ENCODE results near the gene CHCHD3. TPM values are rescaled to one million over a fixed set of nuclear protein-coding genes. Genes with fewer than 3 reads are reported as not detected.

The CHCHD3 gene
- total RNA-seq, 6 experiments from 2014 or later, result 51.3 to 70.0 (median 65.7) TPM

- no peak for TF ChIP-seq CTCF (IDR thresholded peaks at IDR 0.05)
- DNase-seq, result no peak
- Mint-ChIP-seq H3K4me3 (no peak overlapping the region), H3K36me3 (ENCODE audit: low read depth) (no peaks in the 10 kb centered on the region), H3K4me1 (ENCODE audit: low read depth) (peaks cover 13% of the 10 kb centered on the region), H3K27me3 (ENCODE audit: insufficient read depth) (peaks cover 23% of the 10 kb centered on the region), H3K27ac (no peak overlapping the region), H3K9me3 (no peaks in the 10 kb centered on the region)
These were observed 321.0 kb downstream of the CHCHD3 start for GRCh38 chr7:132760866-132761265.

GRCh38 chr7:132760244-132760623 lies 321.7 kb downstream of the CHCHD3 start:
- Mint-ChIP-seq H3K9me3 (no peaks in the 10 kb centered on the region), H3K36me3 (ENCODE audit: low read depth) (no peaks in the 10 kb centered on the region), H3K4me3 (no peak overlapping the region), H3K27me3 (ENCODE audit: insufficient read depth) (peaks cover 27% of the 10 kb centered on the region), H3K27ac (no peak overlapping the region), H3K4me1 (ENCODE audit: low read depth) (peaks cover 13% of the 10 kb centered on the region)
- DNase-seq, result no peak
- TF ChIP-seq CTCF (IDR thresholded peaks at IDR 0.05), result no peak

- DNase-seq, result no peak
- Mint-ChIP-seq H3K4me3 (no peak overlapping the region), H3K27ac (no peak overlapping the region), H3K9me3 (no peaks in the 10 kb centered on the region), H3K27me3 (ENCODE audit: insufficient read depth) (peaks cover 30% of the 10 kb centered on the region), H3K36me3 (ENCODE audit: low read depth) (no peaks in the 10 kb centered on the region), H3K4me1 (ENCODE audit: low read depth) (peaks cover 13% of the 10 kb centered on the region)
- TF ChIP-seq CTCF (IDR thresholded peaks at IDR 0.05), result no peak
These were observed 322.2 kb downstream of the CHCHD3 start for GRCh38 chr7:132759482-132760243.

GRCh38 chr7:132758986-132759385 lies 322.9 kb downstream of the CHCHD3 start:
- no peak for TF ChIP-seq CTCF (IDR thresholded peaks at IDR 0.05)
- no peaks in the 10 kb centered on the region for H3K36me3 Mint-ChIP-seq (ENCODE audit: low read depth)
- H3K4me1 Mint-ChIP-seq (ENCODE audit: low read depth), result peaks cover 9% of the 10 kb centered on the region
- no peak for DNase-seq
- no peak overlapping the region for H3K4me3 Mint-ChIP-seq
- H3K27me3 Mint-ChIP-seq (ENCODE audit: insufficient read depth), result peaks cover 30% of the 10 kb centered on the region
- no peak overlapping the region for H3K27ac Mint-ChIP-seq
- no peaks in the 10 kb centered on the region for H3K9me3 Mint-ChIP-seq

- Mint-ChIP-seq H3K4me3 (no peak overlapping the region), H3K4me1 (ENCODE audit: low read depth) (peaks cover 9% of the 10 kb centered on the region), H3K36me3 (ENCODE audit: low read depth) (no peaks in the 10 kb centered on the region), H3K27ac (no peak overlapping the region), H3K27me3 (ENCODE audit: insufficient read depth) (peaks cover 31% of the 10 kb centered on the region), H3K9me3 (no peaks in the 10 kb centered on the region)
- no peak for DNase-seq
- TF ChIP-seq CTCF (IDR thresholded peaks at IDR 0.05), result no peak
These were observed 324.1 kb downstream of the CHCHD3 start for GRCh38 chr7:132757783-132758182.

All from HFFc6 (cell line).